SK-N-SH treated with all-trans-retinoic acid at 6 μM for 48 hours (cell line): Measurements from ENCODE around the gene SCGB1D4.

ENCODE experiments used
- ATAC-seq: fragments of 200-7000 bp; cut with Tn5 transposase; 3 replicates; pipeline ENCODE4 v1.9.1; 2020; ENCODE audit warnings: mild to moderate bottlenecking, moderate library complexity
- ARNTL ChIP-seq: fragments of 450-650 bp; formaldehyde crosslinking; IDR thresholded peaks from 2 replicates; pipeline ENCODE4 v1.5.0; 2020; ENCODE audit warnings: low read depth, mild to moderate bottlenecking, moderate library complexity, borderline replicate concordance
- CREB5 ChIP-seq: fragments of 250-450 bp; sonication (Bioruptor Pico); IDR thresholded peaks from 2 replicates; pipeline ENCODE4 v1.5.1; 2020; ENCODE audit warnings: low read depth, mild to moderate bottlenecking, moderate library complexity
- CSDC2 ChIP-seq: fragments of 250-450 bp; sonication (Bioruptor Pico); IDR thresholded peaks from 2 replicates; pipeline ENCODE4 v1.5.0; 2020; ENCODE audit warnings: mild to moderate bottlenecking, moderate library complexity
- ESRRG ChIP-seq: fragments of 250-450 bp; sonication (Bioruptor Pico); IDR thresholded peaks from 2 replicates; pipeline ENCODE4 v1.6.1; 2021; ENCODE audit warnings: mild to moderate bottlenecking
- GLIS3 ChIP-seq: fragments of 250-450 bp; sonication (Bioruptor Pico); IDR thresholded peaks from 2 replicates; pipeline ENCODE4 v1.5.0; 2020; ENCODE audit warnings: mild to moderate bottlenecking, moderate library complexity
- ISL1 ChIP-seq: fragments of 250-450 bp; sonication (Bioruptor Pico); IDR thresholded peaks from 2 replicates; pipeline ENCODE4 v2.1.2; 2022; ENCODE audit warnings: mild to moderate bottlenecking, moderate library complexity
- OSR1 ChIP-seq: fragments of 250-450 bp; sonication (Bioruptor Pico); IDR thresholded peaks from 2 replicates; pipeline ENCODE4 v1.8.0; 2022; ENCODE audit warnings: moderate library complexity, mild to moderate bottlenecking, inconsistent platforms
- PPARA ChIP-seq: fragments of 250-450 bp; sonication (Bioruptor Pico); IDR thresholded peaks from 2 replicates; pipeline ENCODE4 v1.5.0; 2020; ENCODE audit warnings: mild to moderate bottlenecking, borderline replicate concordance
- RARB ChIP-seq: fragments of 250-450 bp; sonication (Bioruptor Pico); IDR thresholded peaks from 2 replicates; pipeline ENCODE4 v1.8.0; 2021; ENCODE audit warnings: mild to moderate bottlenecking, moderate library complexity
- SNAI2 ChIP-seq: fragments of 250-450 bp; sonication (Bioruptor Pico); IDR thresholded peaks from 2 replicates; pipeline ENCODE4 v1.5.0; 2020; ENCODE audit warnings: mild to moderate bottlenecking, moderate library complexity
- TCF4 ChIP-seq: fragments of 250-450 bp; sonication (Bioruptor Pico); IDR thresholded peaks from 2 replicates; pipeline ENCODE4 v1.8.0; 2021; ENCODE audit warnings: mild to moderate bottlenecking, moderate library complexity, borderline replicate concordance
- TOX ChIP-seq: fragments of 250-450 bp; sonication (Bioruptor Pico); IDR thresholded peaks from 2 replicates; pipeline ENCODE4 v1.8.0; 2021; ENCODE audit warnings: mild to moderate bottlenecking, moderate library complexity, borderline replicate concordance
- TSHZ2 ChIP-seq: fragments of 250-450 bp; sonication (Bioruptor Pico); IDR thresholded peaks from 2 replicates; pipeline ENCODE4 v1.5.0; 2020; ENCODE audit warnings: mild to moderate bottlenecking, moderate library complexity
- ZC3H10 ChIP-seq: fragments of 250-450 bp; sonication (Bioruptor Pico); IDR thresholded peaks from 2 replicates; pipeline ENCODE4 v1.5.1; 2021; ENCODE audit warnings: mild to moderate bottlenecking, moderate library complexity
- ZFP3 ChIP-seq: fragments of 250-450 bp; sonication (Bioruptor Pico); IDR thresholded peaks from 2 replicates; pipeline ENCODE4 v1.5.0; 2020; ENCODE audit warnings: mild to moderate bottlenecking, moderate library complexity
- ZFP30 ChIP-seq: fragments of 450-650 bp; formaldehyde crosslinking; IDR thresholded peaks from 2 replicates; pipeline ENCODE4 v1.5.0; 2022; ENCODE audit warnings: mild to moderate bottlenecking, moderate library complexity
- ZNF565 ChIP-seq: fragments of 450-650 bp; formaldehyde crosslinking; conservative IDR thresholded peaks from 2 replicates; pipeline ENCODE4 v1.5.0; 2020; ENCODE audit warnings: low read depth, mild to moderate bottlenecking, moderate library complexity
- ZNF70 ChIP-seq: fragments of 450-650 bp; formaldehyde crosslinking; IDR thresholded peaks from 2 replicates; pipeline ENCODE4 v1.5.0; 2020; ENCODE audit warnings: mild to moderate bottlenecking, moderate library complexity
- ZNF8 ChIP-seq: fragments of 450-650 bp; formaldehyde crosslinking; IDR thresholded peaks from 2 replicates; pipeline ENCODE4 v1.5.0; 2020; ENCODE audit warnings: mild to moderate bottlenecking, moderate library complexity
- TF ChIP-seq, protein P1 (sequence below): fragments of 250-450 bp; sonication (Bioruptor Pico); IDR thresholded peaks from 2 replicates; pipeline ENCODE4 v1.5.1; 2021; ENCODE audit warnings: mild to moderate bottlenecking, moderate library complexity
- TF ChIP-seq, protein P2 (sequence below): fragments of 250-450 bp; sonication (Bioruptor Pico); IDR thresholded peaks from 2 replicates; pipeline ENCODE4 v1.8.0; 2021; ENCODE audit warnings: low read depth, mild to moderate bottlenecking, moderate library complexity, borderline replicate concordance
- TF ChIP-seq, protein P3 (sequence below): fragments of 250-450 bp; sonication (Bioruptor Pico); IDR thresholded peaks from 2 replicates; pipeline ENCODE4 v1.8.0; 2020; ENCODE audit warnings: mild to moderate bottlenecking, moderate library complexity, borderline replicate concordance

The SCGB1D4 gene

DNA sequence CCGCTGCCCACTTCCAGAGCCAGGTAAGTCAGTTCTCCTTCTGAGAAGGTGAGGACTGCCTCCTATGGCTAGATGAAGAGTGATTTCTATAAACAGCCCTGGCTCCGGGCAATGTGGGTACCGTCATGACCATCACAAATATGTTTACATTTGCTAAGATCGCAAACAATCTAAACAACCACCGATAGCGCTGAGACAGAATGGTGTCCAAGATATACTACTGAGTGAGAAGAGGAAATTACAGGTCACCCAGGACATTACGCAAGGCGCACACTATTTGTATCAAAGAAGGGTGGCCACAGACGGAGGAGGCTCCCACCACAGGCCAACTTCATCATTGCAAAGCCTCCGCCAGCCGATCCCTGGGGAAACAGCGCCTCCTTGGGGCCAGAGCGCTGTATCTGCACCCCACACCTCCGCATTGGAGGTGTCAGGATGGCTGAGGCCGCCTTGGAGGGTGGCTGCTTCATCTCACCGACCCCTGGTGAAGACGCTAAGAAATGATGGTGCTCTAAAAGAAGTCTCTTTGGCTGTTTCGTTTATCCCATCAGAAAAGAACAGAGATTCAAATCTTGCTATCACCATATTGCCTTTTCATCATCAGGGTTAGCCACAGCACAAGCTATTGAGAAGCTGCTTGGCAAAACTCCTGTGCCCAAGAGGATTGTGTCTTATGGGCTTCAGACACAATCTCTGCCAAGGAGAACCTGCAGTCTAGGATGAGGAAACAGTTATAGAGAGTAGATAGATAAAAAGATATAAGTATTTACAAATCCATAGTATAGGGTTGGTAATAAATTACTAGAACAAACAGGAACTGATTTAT lies 26.1 kb upstream of the SCGB1D4 start:
- TF ChIP-seq ZNF70 (CRISPR knock-in tag), result no peak
- TF ChIP-seq ISL1 (CRISPR knock-in tag), result no peak
- no peak for TF ChIP-seq SNAI2 (CRISPR knock-in tag)
- TF ChIP-seq, protein P1, sequence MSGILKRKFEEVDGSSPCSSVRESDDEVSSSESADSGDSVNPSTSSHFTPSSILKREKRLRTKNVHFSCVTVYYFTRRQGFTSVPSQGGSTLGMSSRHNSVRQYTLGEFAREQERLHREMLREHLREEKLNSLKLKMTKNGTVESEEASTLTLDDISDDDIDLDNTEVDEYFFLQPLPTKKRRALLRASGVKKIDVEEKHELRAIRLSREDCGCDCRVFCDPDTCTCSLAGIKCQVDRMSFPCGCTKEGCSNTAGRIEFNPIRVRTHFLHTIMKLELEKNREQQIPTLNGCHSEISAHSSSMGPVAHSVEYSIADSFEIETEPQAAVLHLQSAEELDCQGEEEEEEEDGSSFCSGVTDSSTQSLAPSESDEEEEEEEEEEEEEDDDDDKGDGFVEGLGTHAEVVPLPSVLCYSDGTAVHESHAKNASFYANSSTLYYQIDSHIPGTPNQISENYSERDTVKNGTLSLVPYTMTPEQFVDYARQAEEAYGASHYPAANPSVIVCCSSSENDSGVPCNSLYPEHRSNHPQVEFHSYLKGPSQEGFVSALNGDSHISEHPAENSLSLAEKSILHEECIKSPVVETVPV, result no peak
- TF ChIP-seq ZFP30 (CRISPR knock-in tag), result no peak
- no peak for TF ChIP-seq GLIS3 (CRISPR knock-in tag)
- no peak for TF ChIP-seq PPARA (CRISPR knock-in tag)
- TF ChIP-seq ESRRG, result no peak
- TF ChIP-seq TOX (CRISPR knock-in tag), result no peak
- no peak for TF ChIP-seq ZNF8
- no peak for TF ChIP-seq ZNF565 (CRISPR knock-in tag)
- no peak for TF ChIP-seq CREB5 (CRISPR knock-in tag)
- no peak for TF ChIP-seq ARNTL (CRISPR knock-in tag)
- ATAC-seq, result peak; percentile 95

DNA sequence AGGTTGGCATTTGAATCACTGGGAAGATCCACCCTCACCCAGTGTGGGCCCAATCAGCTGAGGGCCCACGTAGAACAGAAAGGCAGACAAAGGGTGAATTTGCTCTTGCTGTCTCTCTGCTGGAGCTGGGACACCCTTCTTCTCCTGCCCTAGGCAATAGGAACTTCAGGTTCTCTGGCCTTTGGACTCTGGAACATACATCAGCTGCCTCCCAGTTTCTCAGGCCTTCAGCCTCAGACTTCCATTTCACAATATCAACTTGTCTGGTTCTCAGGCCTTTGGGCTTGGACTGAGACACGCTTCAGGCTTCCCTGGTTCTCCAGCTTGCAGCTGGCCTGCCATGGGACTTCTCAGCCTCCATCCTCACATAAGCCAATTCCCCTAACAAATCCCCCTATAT lies 23.6 kb upstream of the SCGB1D4 start:
- TF ChIP-seq, protein P1, result no peak
- no peak for TF ChIP-seq OSR1 (CRISPR knock-in tag)
- no peak for TF ChIP-seq ESRRG
- ATAC-seq, result no peak

DNA sequence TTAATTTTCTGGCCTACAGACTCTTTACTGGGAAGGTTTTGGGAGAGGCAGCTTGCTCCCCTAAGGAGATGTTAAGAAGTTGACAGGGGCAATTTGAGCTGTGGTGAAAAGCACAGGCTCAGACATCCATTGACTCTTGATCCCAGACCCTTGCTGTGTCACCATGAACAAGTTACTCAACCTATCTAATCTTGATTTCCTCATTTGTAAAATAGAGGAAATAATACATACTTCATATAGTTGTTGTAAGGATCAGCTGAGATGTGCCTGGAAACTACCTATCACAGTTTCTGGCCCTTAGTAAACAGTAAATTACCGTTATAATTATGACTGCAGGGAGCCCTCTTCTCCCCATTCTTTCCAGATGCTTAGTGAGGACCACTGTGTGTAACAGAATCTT lies 16.6 kb upstream of the SCGB1D4 start:
- no peak for ATAC-seq
- TF ChIP-seq ZNF565 (CRISPR knock-in tag), result no peak
- TF ChIP-seq, all 23 proteins: peak for 0

DNA sequence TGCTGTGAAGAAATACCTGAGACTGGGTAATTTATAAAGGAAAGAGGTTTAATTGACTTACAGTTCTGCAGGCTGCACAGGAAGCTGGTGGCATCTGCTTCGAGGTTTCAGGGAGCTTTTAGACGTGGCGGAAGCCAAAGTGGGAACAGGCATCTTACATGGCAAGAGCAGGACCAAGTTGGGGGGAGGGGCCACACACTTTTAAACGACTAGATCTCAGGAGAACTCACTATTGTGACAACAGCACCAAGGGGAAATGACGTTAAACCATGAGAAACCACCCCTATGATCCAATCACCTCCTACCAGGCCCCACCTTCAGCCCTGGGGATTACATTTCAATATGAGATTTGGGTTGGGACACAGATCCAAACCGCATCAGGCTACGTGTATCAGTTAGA lies 11.1 kb upstream of the SCGB1D4 start:
- TF ChIP-seq PPARA (CRISPR knock-in tag) (no peak), ISL1 (CRISPR knock-in tag) (no peak), CSDC2 (no peak), TOX (CRISPR knock-in tag) (no peak), ZNF565 (CRISPR knock-in tag) (no peak), ARNTL (CRISPR knock-in tag) (no peak), RARB (CRISPR knock-in tag) (no peak), TSHZ2 (CRISPR knock-in tag) (no peak), ESRRG (no peak), ZC3H10 (CRISPR knock-in tag) (no peak), ZFP30 (CRISPR knock-in tag) (no peak), ZNF8 (no peak), TCF4 (no peak), ZNF70 (CRISPR knock-in tag) (no peak), GLIS3 (CRISPR knock-in tag) (no peak), ZFP3 (no peak), SNAI2 (CRISPR knock-in tag) (no peak)
- TF ChIP-seq, protein P1, result no peak
- TF ChIP-seq, protein P2, sequence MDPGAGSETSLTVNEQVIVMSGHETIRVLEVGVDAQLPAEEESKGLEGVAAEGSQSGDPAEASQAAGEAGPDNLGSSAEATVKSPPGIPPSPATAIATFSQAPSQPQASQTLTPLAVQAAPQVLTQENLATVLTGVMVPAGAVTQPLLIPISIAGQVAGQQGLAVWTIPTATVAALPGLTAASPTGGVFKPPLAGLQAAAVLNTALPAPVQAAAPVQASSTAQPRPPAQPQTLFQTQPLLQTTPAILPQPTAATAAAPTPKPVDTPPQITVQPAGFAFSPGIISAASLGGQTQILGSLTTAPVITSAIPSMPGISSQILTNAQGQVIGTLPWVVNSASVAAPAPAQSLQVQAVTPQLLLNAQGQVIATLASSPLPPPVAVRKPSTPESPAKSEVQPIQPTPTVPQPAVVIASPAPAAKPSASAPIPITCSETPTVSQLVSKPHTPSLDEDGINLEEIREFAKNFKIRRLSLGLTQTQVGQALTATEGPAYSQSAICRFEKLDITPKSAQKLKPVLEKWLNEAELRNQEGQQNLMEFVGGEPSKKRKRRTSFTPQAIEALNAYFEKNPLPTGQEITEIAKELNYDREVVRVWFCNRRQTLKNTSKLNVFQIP (CRISPR knock-in tag), result no peak
- TF ChIP-seq, protein P3, sequence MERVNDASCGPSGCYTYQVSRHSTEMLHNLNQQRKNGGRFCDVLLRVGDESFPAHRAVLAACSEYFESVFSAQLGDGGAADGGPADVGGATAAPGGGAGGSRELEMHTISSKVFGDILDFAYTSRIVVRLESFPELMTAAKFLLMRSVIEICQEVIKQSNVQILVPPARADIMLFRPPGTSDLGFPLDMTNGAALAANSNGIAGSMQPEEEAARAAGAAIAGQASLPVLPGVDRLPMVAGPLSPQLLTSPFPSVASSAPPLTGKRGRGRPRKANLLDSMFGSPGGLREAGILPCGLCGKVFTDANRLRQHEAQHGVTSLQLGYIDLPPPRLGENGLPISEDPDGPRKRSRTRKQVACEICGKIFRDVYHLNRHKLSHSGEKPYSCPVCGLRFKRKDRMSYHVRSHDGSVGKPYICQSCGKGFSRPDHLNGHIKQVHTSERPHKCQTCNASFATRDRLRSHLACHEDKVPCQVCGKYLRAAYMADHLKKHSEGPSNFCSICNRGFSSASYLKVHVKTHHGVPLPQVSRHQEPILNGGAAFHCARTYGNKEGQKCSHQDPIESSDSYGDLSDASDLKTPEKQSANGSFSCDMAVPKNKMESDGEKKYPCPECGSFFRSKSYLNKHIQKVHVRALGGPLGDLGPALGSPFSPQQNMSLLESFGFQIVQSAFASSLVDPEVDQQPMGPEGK, result no peak
- no peak for ATAC-seq
